GM19397 (cell line): ENCODE results near the gene GRIA1.
"Not testable (repeated sequence)": the region's sequence is repeated elsewhere in the genome, so short reads cannot be mapped to it uniquely, and the experiment has no call there.

ENCODE experiments used
- ATAC-seq: cut with Tn5 transposase; IDR thresholded peaks from one replicate; pipeline ENCODE4 v1.9.1; 2021; ENCODE audit warnings: mild to moderate bottlenecking, moderate library complexity; ENCODE audit not compliant: unreplicated experiment

The GRIA1 gene

GRCh38 chr5:153713943-153714342, 223.5 kb downstream of the GRIA1 start:
- ATAC-seq: no peak

GRCh38 chr5:153714798-153715197, 224.3 kb downstream of the GRIA1 start:
- ATAC-seq: no peak

GRCh38 chr5:153717287-153717686, 226.8 kb downstream of the GRIA1 start:
- ATAC-seq: no peak

- no peak for ATAC-seq
Measured at GRCh38 chr5:153718713-153719112, 228.2 kb downstream of the GRIA1 start.

- no peak for ATAC-seq
Measured at GRCh38 chr5:153719324-153719723, 228.9 kb downstream of the GRIA1 start.

GRCh38 chr5:153723022-153723610, 232.6 kb downstream of the GRIA1 start:
- ATAC-seq: not testable (repeated sequence)

- ATAC-seq: no peak
Measured at GRCh38 chr5:153742060-153742459, 251.6 kb downstream of the GRIA1 start.

- no peak for ATAC-seq
Measured at GRCh38 chr5:153744751-153745150, 254.3 kb downstream of the GRIA1 start.

GRCh38 chr5:153745778-153746395, 255.4 kb downstream of the GRIA1 start:
- no peak for ATAC-seq

GRCh38 chr5:153746440-153746839, 256.0 kb downstream of the GRIA1 start:
- ATAC-seq: no peak

GRCh38 chr5:153748823-153749222, 258.4 kb downstream of the GRIA1 start:
- ATAC-seq: no peak

GRCh38 chr5:153749960-153750359, 259.5 kb downstream of the GRIA1 start:
- ATAC-seq: no peak

GRCh38 chr5:153751251-153751650, 260.8 kb downstream of the GRIA1 start:
- no peak for ATAC-seq

- ATAC-seq: no peak
Measured at GRCh38 chr5:153752890-153753289, 262.4 kb downstream of the GRIA1 start.

GRCh38 chr5:153753645-153754432, 263.4 kb downstream of the GRIA1 start:
- no peak for ATAC-seq

GRCh38 chr5:153755913-153756500, 265.5 kb downstream of the GRIA1 start:
- no peak for ATAC-seq

- no peak for ATAC-seq
Measured at GRCh38 chr5:153756540-153756939, 266.1 kb downstream of the GRIA1 start.

- no peak for ATAC-seq
Measured at GRCh38 chr5:153765987-153766386, 275.5 kb downstream of the GRIA1 start.

GRCh38 chr5:153767221-153768188, 277.0 kb downstream of the GRIA1 start:
- ATAC-seq: no peak

- ATAC-seq: no peak
Measured at GRCh38 chr5:153770066-153770465, 279.6 kb downstream of the GRIA1 start.

- ATAC-seq: no peak
Measured at GRCh38 chr5:153774686-153775085, 284.2 kb downstream of the GRIA1 start.
